NCI-H2107 treated with DMSO at 0.1 percent for 48 hours (cell line): ENCODE results near the gene NCK2.
A peak's percentile ranks its signal among the peaks of the same experiment; 100 is the strongest.

Experiments
- DNase-seq: peaks from one replicate; lab custom pipeline; 2025; ENCODE audit not compliant: unreplicated experiment; lab: John Stamatoyannopoulos, UW

Gene NCK2

GRCh38 chr2:105843476-105844374 is 99.0 kb downstream of the NCK2 start:
- no peak for DNase-seq

- no peak for DNase-seq
Measured at GRCh38 chr2:105845976-105846375, 101.3 kb downstream of the NCK2 start.

GRCh38 chr2:105847056-105847455 is 102.3 kb downstream of the NCK2 start:
- no peak for DNase-seq

GRCh38 chr2:105848367-105848766 is 103.7 kb downstream of the NCK2 start:
- DNase-seq = no peak

GRCh38 chr2:105849431-105850179 is 104.9 kb downstream of the NCK2 start:
- no peak for DNase-seq

- no peak for DNase-seq
Measured at GRCh38 chr2:105852066-105852465, 107.4 kb downstream of the NCK2 start.

GRCh38 chr2:105853354-105854088 is 108.8 kb downstream of the NCK2 start:
- no peak for DNase-seq

- no peak for DNase-seq
Measured at GRCh38 chr2:105854972-105855371, 110.3 kb downstream of the NCK2 start.

- DNase-seq = no peak
Measured at GRCh38 chr2:105856581-105856980, 111.9 kb downstream of the NCK2 start.

GRCh38 chr2:105857076-105857740 is 112.5 kb downstream of the NCK2 start:
- no peak for DNase-seq

GRCh38 chr2:105858868-105859693 is 114.4 kb downstream of the NCK2 start:
- DNase-seq = no peak

GRCh38 chr2:105859694-105859951 is 114.9 kb downstream of the NCK2 start:
- no peak for DNase-seq

- DNase-seq = no peak
Measured at GRCh38 chr2:105860567-105860966, 115.9 kb downstream of the NCK2 start.

- DNase-seq = no peak
Measured at GRCh38 chr2:105861200-105861599, 116.5 kb downstream of the NCK2 start.

- no peak for DNase-seq
Measured at GRCh38 chr2:105862843-105863242, 118.1 kb downstream of the NCK2 start.

GRCh38 chr2:105864262-105864661 is 119.5 kb downstream of the NCK2 start:
- no peak for DNase-seq

GRCh38 chr2:105865222-105865913 is 120.7 kb downstream of the NCK2 start:
- DNase-seq = peak; percentile 93

GRCh38 chr2:105866216-105867185 is 121.8 kb downstream of the NCK2 start:
- DNase-seq = no peak

- DNase-seq = no peak
Measured at GRCh38 chr2:105867587-105867986, 122.9 kb downstream of the NCK2 start.
